Upper lobe of right lung (tissue), 1 donor: ENCODE measurements around the gene PLD5. TPM values are rescaled to one million over a fixed set of nuclear protein-coding genes. Genes with fewer than 3 reads are reported as not detected.
"Not testable (repeated sequence)": the region's sequence is repeated elsewhere in the genome, so short reads cannot be mapped to it uniquely, and the experiment has no call there.

Experiments used
- ATAC-seq: fragments of 200-7000 bp; cut with Tn5 transposase; one replicate; pipeline ENCODE4 v1.9.1; 2020; ENCODE audit warnings: mild to moderate bottlenecking, moderate library complexity
- DNase-seq: peaks from one replicate; pipeline ENCODE4 v3.0.0-alpha.2; 2020
- H3K27ac ChIP-seq: fragments of 200-600 bp; one replicate; pipeline ENCODE4 v1.8.0; 2022
- H3K27me3 ChIP-seq: fragments of 200-600 bp; one replicate; pipeline ENCODE4 v1.8.0; 2022; ENCODE audit warnings: mild to moderate bottlenecking
- H3K36me3 ChIP-seq: fragments of 200-600 bp; one replicate; pipeline ENCODE4 v1.8.0; 2022
- H3K4me1 ChIP-seq: fragments of 200-600 bp; one replicate; pipeline ENCODE4 v1.8.0; 2022
- H3K4me3 ChIP-seq: fragments of 200-600 bp; one replicate; pipeline ENCODE4 v1.8.0; 2022; ENCODE audit warnings: mild to moderate bottlenecking
- H3K9me3 ChIP-seq: fragments of 200-600 bp; one replicate; pipeline ENCODE4 v1.8.0; 2022
- intact Hi-C: fragments of 100-400 bp; cut with DNase I; formaldehyde crosslinking; loops from one replicate; pipeline ENCODE4 v1.11.0; 2022
- total RNA-seq: library from RNA; stranded (reverse); fragmentation: NEBNext Ultra II Directional; extraction: Animal tissue kit (Norgen Biotek cat#: 25700); gene quantifications from one replicate; pipeline ENCODE4 v1.2.1, GENCODE V29; 2021
- TF ChIP-seq, protein P1 (sequence below): fragments of 200-600 bp; IDR thresholded peaks from one replicate; pipeline ENCODE4 v1.8.0; 2022; ENCODE audit warnings: antibody characterized with exemption
- donor health status: DM: no; HTN: yes; CAD: no; lungs with severe emphysema.

Gene PLD5
- total RNA-seq, 1 donor from 2014 or later: 0.87 TPM

DNA sequence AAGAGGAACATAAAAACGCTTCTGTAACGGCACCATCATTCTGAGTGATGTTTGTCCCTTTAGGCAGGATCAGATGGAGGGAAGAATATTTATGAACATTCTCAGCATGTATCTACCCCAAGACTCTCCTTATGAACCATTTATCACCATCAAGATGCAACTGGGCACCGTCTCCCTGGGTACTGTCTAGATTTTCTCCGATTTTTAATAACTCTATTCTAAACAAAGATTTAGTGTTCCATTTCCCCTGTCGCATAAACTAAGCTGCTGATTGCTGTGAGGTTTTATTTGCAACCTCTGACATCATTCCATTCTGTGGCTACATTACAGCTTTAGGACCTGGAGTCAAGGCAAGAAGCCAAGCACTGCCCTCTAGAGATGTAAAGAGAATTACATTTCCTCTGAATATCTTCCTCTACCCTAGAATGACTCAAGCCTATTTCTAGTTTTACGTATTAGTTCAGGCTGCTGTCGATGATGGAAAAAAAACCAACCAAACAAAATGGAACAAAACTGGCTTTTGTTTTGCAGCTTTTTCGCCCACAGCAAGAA is 395.5 kb downstream of the PLD5 start:
- TF ChIP-seq, protein P1, sequence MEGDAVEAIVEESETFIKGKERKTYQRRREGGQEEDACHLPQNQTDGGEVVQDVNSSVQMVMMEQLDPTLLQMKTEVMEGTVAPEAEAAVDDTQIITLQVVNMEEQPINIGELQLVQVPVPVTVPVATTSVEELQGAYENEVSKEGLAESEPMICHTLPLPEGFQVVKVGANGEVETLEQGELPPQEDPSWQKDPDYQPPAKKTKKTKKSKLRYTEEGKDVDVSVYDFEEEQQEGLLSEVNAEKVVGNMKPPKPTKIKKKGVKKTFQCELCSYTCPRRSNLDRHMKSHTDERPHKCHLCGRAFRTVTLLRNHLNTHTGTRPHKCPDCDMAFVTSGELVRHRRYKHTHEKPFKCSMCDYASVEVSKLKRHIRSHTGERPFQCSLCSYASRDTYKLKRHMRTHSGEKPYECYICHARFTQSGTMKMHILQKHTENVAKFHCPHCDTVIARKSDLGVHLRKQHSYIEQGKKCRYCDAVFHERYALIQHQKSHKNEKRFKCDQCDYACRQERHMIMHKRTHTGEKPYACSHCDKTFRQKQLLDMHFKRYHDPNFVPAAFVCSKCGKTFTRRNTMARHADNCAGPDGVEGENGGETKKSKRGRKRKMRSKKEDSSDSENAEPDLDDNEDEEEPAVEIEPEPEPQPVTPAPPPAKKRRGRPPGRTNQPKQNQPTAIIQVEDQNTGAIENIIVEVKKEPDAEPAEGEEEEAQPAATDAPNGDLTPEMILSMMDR: no peak
- Histone ChIP-seq H3K4me3 (no peak overlapping the region), H3K36me3 (no peaks in the 10 kb centered on the region), H3K9me3 (no peaks in the 10 kb centered on the region), H3K27ac (no peak overlapping the region), H3K4me1 (no peaks in the 10 kb centered on the region), H3K27me3 (no peaks in the 10 kb centered on the region)
- intact Hi-C loops: no loop called here
- DNase-seq (no peak), ATAC-seq (no peak)

DNA sequence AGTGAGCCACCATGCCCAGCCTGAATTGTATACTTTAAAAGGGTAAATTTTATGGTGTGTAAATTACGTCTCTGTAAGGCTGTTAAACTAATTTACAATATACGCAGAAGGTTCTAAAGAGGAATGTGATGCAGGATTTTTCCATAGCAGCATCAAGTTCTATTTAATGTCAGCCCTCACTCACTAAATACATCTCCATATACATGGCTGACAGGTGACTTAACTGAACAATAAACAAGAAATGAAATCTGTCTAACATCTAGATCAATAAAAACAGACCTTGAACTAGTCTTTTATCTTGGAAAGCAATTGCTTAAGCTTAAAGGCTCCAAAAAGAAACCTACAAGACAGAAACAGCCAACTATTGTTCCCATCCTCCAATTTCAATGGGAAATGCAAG is 404.1 kb downstream of the PLD5 start:
- Histone ChIP-seq H3K9me3 (no peaks in the 10 kb centered on the region), H3K4me3 (no peak overlapping the region), H3K27me3 (no peaks in the 10 kb centered on the region), H3K4me1 (no peaks in the 10 kb centered on the region), H3K27ac (no peak overlapping the region), H3K36me3 (no peaks in the 10 kb centered on the region)
- DNase-seq: no peak
- intact Hi-C loops: no loop called here
- TF ChIP-seq, protein P1: no peak
- no peak for ATAC-seq

DNA sequence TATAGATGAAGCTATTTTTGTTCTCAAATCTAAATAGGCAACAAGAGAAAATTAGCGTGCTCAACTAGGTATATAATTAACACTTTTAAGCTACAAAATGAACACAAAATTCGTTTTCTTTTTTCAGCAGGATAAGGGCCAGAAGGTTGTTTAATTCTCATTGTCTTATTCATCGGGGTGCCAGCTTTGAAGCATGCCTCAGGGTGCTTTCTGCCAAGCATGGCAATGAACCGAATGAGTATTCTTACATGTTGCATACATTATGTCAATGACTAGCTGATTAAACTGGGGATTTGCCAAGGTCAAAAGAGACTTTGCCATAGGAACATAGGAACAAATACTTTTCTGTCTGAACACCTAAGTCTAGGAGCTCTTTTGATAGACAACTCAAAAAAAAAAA is 423.6 kb downstream of the PLD5 start:
- Histone ChIP-seq H3K4me3 (no peak overlapping the region), H3K27me3 (no peaks in the 10 kb centered on the region), H3K36me3 (no peaks in the 10 kb centered on the region), H3K9me3 (no peaks in the 10 kb centered on the region), H3K27ac (no peak overlapping the region), H3K4me1 (no peaks in the 10 kb centered on the region)
- no peak for DNase-seq
- no peak for ATAC-seq
- TF ChIP-seq, protein P1: no peak
- intact Hi-C loops: no loop called here

DNA sequence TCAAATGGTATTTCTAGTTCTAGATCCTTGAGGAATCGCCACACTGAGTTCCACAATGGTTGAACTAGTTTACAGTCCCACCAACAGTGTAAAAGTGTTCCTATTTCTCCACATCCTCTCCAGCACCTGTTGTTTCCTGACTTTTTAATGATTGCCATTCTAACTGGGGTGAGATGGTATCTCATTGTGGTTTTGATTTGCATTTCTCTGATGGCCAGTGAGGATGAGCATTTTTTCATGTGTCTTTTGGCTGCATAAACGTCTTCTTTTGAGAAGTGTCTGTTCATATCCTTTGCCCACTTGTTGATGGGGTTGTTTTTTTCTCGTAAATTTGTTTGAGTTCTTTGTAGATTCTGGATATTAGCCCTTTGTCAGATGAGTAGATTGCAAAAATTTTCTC is 427.2 kb downstream of the PLD5 start:
- H3K27ac ChIP-seq, intact Hi-C loops, DNase-seq, H3K9me3 ChIP-seq, H3K4me3 ChIP-seq, ATAC-seq, H3K4me1 ChIP-seq, H3K36me3 ChIP-seq, H3K27me3 ChIP-seq: not testable (repeated sequence)

DNA sequence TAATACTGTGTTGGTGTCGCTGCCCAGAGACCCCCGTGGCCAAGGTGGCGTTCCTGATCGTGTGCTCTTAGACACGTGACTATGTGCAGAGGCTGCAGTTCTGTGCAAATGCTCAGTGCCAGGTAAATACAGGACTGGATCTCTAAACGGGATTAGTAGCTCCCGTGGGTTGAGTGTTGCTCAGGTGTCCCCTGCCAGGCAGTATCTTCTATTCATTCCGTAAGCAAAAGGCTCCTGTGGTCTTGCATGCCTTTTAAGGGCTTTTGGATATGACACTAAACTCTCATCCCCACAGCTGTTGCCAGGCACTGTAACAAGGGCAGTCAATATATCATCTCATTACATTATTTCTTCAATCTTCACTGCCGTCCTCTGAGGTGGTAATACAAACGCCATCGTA is 431.4 kb downstream of the PLD5 start:
- H3K9me3 ChIP-seq: no peaks in the 10 kb centered on the region
- H3K27ac ChIP-seq: no peak overlapping the region
- no peaks in the 10 kb centered on the region for H3K27me3 ChIP-seq
- H3K36me3 ChIP-seq: no peaks in the 10 kb centered on the region
- no peak overlapping the region for H3K4me3 ChIP-seq
- no peaks in the 10 kb centered on the region for H3K4me1 ChIP-seq
- TF ChIP-seq, protein P1: no peak
- no peak for DNase-seq
- no peak for ATAC-seq
- intact Hi-C loops: no loop called here

DNA sequence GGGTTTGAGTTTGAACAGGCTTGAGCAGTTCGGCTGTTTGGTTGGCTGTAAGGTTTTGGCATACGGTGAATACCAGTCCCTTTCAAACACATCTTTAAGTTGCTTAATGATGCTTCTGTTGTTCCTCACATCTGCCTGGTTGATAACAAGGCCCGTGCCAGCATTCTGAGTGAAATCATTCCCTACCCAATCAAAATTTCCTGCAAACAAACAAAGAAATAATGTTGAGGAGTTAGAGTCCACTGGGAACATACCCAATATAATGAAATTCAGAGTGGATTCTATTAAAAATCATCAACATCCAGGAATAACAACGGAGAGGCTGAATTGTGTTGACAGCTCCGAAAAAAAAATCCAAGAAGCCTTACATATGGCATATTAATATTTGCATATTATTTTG is 434.6 kb downstream of the PLD5 start:
- ATAC-seq: no peak
- Histone ChIP-seq H3K9me3 (no peaks in the 10 kb centered on the region), H3K4me3 (no peak overlapping the region), H3K27ac (no peak overlapping the region), H3K36me3 (no peaks in the 10 kb centered on the region), H3K27me3 (no peaks in the 10 kb centered on the region), H3K4me1 (no peaks in the 10 kb centered on the region)
- intact Hi-C loops: no loop called here
- DNase-seq: no peak
- TF ChIP-seq, protein P1: no peak
